ENCODE results near the gene ZSCAN26. TPM values are rescaled to one million over a fixed set of nuclear protein-coding genes. Genes with fewer than 3 reads are reported as not detected.

Gene ZSCAN26
- total and polyA plus RNA-seq, 2 of the 8 experiments (the other 6 are each of a cell fraction or from before 2014, with no cell fraction given), result 7.0 to 8.5 TPM

DNA sequence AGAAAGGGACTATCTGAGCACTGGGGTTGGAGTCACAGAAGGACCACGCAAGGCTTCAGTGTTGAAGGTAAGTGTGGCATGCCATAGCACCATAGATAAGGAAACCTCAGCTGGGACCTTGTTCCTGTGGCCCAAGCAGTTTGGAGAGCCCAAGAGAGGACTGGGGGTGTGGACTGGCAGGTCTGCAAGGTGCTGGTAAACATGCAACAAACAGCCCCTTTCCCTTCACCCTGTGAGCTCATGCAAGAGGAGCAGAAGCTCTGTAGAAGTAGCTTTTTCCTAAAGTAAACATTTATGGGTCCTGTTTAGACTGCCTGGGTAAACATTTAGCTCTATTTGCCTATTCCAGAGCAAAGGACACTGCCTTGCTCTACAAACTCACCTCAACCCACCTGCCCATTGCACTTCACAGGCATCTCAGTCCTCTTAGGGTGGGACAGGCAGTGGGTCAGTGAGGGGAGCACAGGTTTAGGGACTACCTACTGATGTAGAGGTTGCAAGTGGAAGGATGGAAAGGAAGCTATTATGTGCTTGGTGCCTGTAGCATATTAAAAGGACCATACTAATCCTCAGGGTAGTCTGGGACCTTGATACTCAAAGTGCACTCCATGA, 57.0 kb downstream of the ZSCAN26 start:
- peaks cover 7 to 27% (median 18%) of the 10 kb centered on the region in 4 experiments; a peak in 6 of 8 replicates for H3K36me3 ChIP-seq (ENCODE audit: control insufficient read depth in 2 of 4, insufficient read depth in 4 of 4, low read length in 3 of 4)
- H3K23ac ChIP-seq (ENCODE audit: insufficient read length), result no peak overlapping the region
- 92% methylated on average over 1 of the region's 1 CpG; no CpG with 5 or more reads in 1 of the 2 experiments for WGBS, 2 experiments (ENCODE audit: extremely low coverage in 1 of 2, insufficient coverage in 1 of 2, insufficient read length in 1 of 2, insufficient replicate concordance in 2 of 2, low coverage in 1 of 2, low lambda C conversion rate in 2 of 2, missing lambda C conversion rate in 1 of 2)
- no peak overlapping the region for H3K14ac ChIP-seq (ENCODE audit: insufficient read length)
- DNase-seq (ENCODE audit: low read depth in 1 of 2, low spot score in 2 of 2) (no peak), FAIRE-seq (no peak)
- H3K18ac ChIP-seq (ENCODE audit: extremely low read depth, low read length), result no peak overlapping the region
- no peaks in the 10 kb centered on the region for H3K4me1 ChIP-seq (replicated peaks in 1 of 4; ENCODE audit: control insufficient read depth in 3 of 4, insufficient read depth in 4 of 4, low read length in 3 of 4)
- no peak overlapping the region for H3K4ac ChIP-seq (replicated peaks; ENCODE audit: insufficient read length, low read depth, low read length)
- no peaks in the 10 kb centered on the region for H3K23me2 ChIP-seq (ENCODE audit: low read depth, low read length)
- H2BK120ac ChIP-seq (replicated peaks; ENCODE audit: low read depth, low read length), result no peak overlapping the region
- H3K9ac ChIP-seq (replicated peaks in 1 of 4; ENCODE audit: extremely low read depth in 1 of 4, low read depth in 3 of 4, low read length in 3 of 4), result no peak overlapping the region
- H4K91ac ChIP-seq (replicated peaks; ENCODE audit: insufficient read length, low read length), result no peak overlapping the region
- H2AK5ac ChIP-seq (ENCODE audit: low read depth, low read length), result no peak overlapping the region
- no peak overlapping the region for H2BK15ac ChIP-seq (ENCODE audit: low read length)
- H4K5ac ChIP-seq (ENCODE audit: insufficient read length, low read depth, low read length), result no peak overlapping the region
- H4K8ac ChIP-seq (ENCODE audit: extremely low read depth, insufficient read depth, low read length), result no peak overlapping the region
- CTCF ChIA-PET (ENCODE audit: partially characterized antibody), result no interaction called here
- H2BK20ac ChIP-seq (ENCODE audit: low read length), result no peak overlapping the region
- H3K27ac ChIP-seq (ENCODE audit: low read depth, low read length), result no peak overlapping the region
- no peak overlapping the region for H3K4me2 ChIP-seq (ENCODE audit: insufficient read depth in 1 of 2, low read depth in 2 of 2, low read length in 2 of 2)
- H3K4me3 ChIP-seq (ENCODE audit: extremely low read depth in 1 of 4, insufficient read depth in 2 of 4, low read depth in 3 of 4, low read length in 4 of 4), result no peak overlapping the region
- H2BK5ac ChIP-seq (ENCODE audit: low read depth, low read length), result no peak overlapping the region
- no peaks in the 10 kb centered on the region for H4K20me1 ChIP-seq (replicated peaks in 1 of 2; ENCODE audit: control insufficient read depth in 1 of 2, insufficient read depth in 2 of 2, low read length in 2 of 2)
- H3K27me3 ChIP-seq (replicated peaks in 1 of 4; ENCODE audit: control insufficient read depth in 3 of 4, extremely low read depth in 1 of 4, insufficient read depth in 3 of 4, low read length in 3 of 4), result no peaks in the 10 kb centered on the region
- no peak overlapping the region for H2BK12ac ChIP-seq (ENCODE audit: low read depth, low read length)
- no peaks in the 10 kb centered on the region for H3K79me2 ChIP-seq (ENCODE audit: control insufficient read depth in 1 of 2, insufficient read depth in 2 of 2, low read length in 2 of 2)
- POLR2A ChIA-PET (ENCODE audit: partially characterized antibody), result interaction anchor here (1.2 to 4.1 kb wide), 2 partner anchors 12 to 25 kb away, joined by 3 to 24 read pairs; partner anchors contain the start of gene ZSCAN31
- no peak overlapping the region for H3K56ac ChIP-seq (replicated peaks; ENCODE audit: insufficient read length, low read depth, low read length)
- H3K79me1 ChIP-seq (ENCODE audit: low read depth, low read length), result no peaks in the 10 kb centered on the region
- H3K9me3 ChIP-seq (ENCODE audit: insufficient read depth in 2 of 2, low read depth in 1 of 2, low read length in 1 of 2), result peaks cover 29 to 31% of the 10 kb centered on the region in 2 experiments
- H2AFZ ChIP-seq (ENCODE audit: low read length), result no peak overlapping the region
- TF ChIP-seq KDM4A (IDR thresholded peaks at IDR 0.05; ENCODE audit: low read depth, low read length, severe bottlenecking), result no peak
- TF ChIP-seq, protein P1, sequence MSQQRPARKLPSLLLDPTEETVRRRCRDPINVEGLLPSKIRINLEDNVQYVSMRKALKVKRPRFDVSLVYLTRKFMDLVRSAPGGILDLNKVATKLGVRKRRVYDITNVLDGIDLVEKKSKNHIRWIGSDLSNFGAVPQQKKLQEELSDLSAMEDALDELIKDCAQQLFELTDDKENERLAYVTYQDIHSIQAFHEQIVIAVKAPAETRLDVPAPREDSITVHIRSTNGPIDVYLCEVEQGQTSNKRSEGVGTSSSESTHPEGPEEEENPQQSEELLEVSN (IDR thresholded peaks at IDR 0.05), result no peak
- no peak for TF ChIP-seq RNF2 (IDR thresholded peaks at IDR 0.05; ENCODE audit: borderline replicate concordance, low read depth, low read length, missing control alignments, poor library complexity, severe bottlenecking)
- no peak for TF ChIP-seq JUN (IDR thresholded peaks at IDR 0.05; ENCODE audit: low read depth, low read length)
- no peak for TF ChIP-seq TEAD4 (IDR thresholded peaks at IDR 0.05; ENCODE audit: low read depth, low read length)
- TF ChIP-seq RFX5 (IDR thresholded peaks at IDR 0.05; ENCODE audit: borderline replicate concordance, low read depth, low read length), result no peak
- no peak for TF ChIP-seq TAF7 (optimal IDR thresholded peaks at IDR 0.05; ENCODE audit: borderline replicate concordance, low read depth, low read length)
- TF ChIP-seq EZH2 (IDR thresholded peaks at IDR 0.05; ENCODE audit: low read depth, low read length, severe bottlenecking), result no peak
- TF ChIP-seq, protein P2, sequence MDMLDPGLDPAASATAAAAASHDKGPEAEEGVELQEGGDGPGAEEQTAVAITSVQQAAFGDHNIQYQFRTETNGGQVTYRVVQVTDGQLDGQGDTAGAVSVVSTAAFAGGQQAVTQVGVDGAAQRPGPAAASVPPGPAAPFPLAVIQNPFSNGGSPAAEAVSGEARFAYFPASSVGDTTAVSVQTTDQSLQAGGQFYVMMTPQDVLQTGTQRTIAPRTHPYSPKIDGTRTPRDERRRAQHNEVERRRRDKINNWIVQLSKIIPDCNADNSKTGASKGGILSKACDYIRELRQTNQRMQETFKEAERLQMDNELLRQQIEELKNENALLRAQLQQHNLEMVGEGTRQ (IDR thresholded peaks at IDR 0.05; ENCODE audit: low read length), result no peak
- no peak for TF ChIP-seq TBP (IDR thresholded peaks at IDR 0.05; ENCODE audit: low read depth, low read length)
- TF ChIP-seq CHD2 (IDR thresholded peaks at IDR 0.05; ENCODE audit: low read length), result no peak
